GM18505 (cell line): Measurements from ENCODE around the gene TFPI.

Experiments
- ATAC-seq: cut with Tn5 transposase; IDR thresholded peaks from one replicate; pipeline ENCODE4 v1.9.1; 2021; ENCODE audit not compliant: unreplicated experiment
- POLR2A ChIP-seq: IDR thresholded peaks from 4 replicates; pipeline ENCODE4 v1.6.1; 2011; ENCODE audit warnings: borderline replicate concordance; ENCODE audit not compliant: insufficient read depth, insufficient read length; ENCODE audit errors: extremely low read depth

The TFPI gene

DNA sequence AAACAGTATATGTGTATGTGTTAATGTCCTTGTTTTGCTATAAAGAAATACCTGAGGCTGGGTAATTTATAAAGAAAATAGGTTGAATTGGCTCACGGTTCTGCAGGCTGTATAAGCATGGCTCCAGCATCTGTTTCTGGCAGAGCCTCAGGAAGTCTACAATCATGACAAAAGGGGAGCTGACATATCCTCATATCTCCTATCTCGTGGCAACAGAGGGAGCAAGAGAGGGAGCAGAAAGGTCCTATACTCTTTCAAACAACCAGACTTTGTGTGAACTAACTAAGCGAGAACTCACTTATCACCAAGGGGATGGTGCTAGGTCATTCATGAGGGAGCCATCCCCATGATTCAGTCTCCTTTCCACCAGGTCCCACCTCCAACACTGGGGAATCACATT, 119.2 kb downstream of the TFPI start:
- no peak for TF ChIP-seq POLR2A
- ATAC-seq, result no peak

- no peak for ATAC-seq
- TF ChIP-seq POLR2A, result no peak
Observed at GRCh38 chr2:187434342-187434785, 119.9 kb downstream of the TFPI start.

DNA sequence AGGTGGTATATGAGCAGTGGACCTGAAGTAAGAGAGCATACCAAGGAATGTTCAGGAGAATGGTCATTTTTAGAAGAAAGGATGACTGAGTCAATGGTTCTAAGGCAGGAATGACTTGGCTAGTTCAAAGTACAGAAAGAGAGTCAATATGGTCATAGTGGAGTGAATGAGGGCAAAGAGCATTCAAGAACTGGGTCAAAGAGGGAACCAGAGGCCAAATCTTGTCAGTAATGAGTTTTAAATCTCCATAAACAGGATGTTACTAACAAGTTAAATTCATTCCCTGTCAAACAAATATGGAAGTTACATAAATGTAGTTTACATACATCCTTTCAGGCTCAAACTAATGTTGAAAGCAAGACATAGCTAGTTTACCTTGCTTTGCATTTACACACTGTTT, 122.3 kb downstream of the TFPI start:
- TF ChIP-seq POLR2A, result no peak
- no peak for ATAC-seq

DNA sequence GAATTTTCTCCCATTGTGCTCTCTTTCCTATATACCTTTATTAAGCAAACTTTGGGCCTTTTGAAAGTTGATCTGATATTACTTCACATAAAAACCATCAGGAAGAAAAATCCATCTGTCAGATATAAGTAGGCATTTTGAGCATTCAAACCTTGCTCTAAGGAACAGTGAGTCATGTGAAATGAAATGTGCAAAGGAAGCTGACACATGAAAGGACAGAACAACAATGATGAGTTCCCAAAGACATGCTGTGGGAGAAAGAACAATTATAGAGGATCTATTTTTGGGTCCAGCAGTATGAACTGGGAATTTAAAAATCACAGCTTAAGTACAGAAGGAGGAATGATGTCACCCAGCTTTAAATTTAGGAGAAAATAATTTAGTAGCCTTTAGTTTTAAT, 124.2 kb downstream of the TFPI start:
- no peak for ATAC-seq
- no peak for TF ChIP-seq POLR2A

GRCh38 chr2:187424146-187424545, 130.1 kb downstream of the TFPI start:
- TF ChIP-seq POLR2A, result no peak
- ATAC-seq, result no peak

GRCh38 chr2:187422282-187422681, 132.0 kb downstream of the TFPI start:
- TF ChIP-seq POLR2A, result no peak
- no peak for ATAC-seq

GRCh38 chr2:187421519-187421918, 132.7 kb downstream of the TFPI start:
- ATAC-seq, result no peak
- TF ChIP-seq POLR2A, result no peak

DNA sequence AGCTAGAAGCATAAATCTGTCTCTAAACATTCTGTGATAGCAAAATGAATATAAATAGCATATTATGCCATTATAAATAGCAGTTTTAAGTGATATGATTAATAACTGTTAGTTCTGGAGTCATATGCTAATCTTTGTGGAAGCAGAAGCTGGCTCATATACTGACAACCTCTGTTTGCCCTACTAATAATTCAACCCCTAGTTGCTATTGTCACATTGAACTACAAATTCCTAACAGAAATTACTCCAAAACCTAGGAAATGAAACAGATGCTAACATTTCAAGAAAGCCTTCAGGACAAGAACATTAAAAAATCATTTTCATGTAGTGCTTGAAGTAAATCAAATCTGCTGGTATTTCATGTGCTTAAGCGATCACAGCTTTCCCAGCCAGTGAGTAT, 134.4 kb downstream of the TFPI start:
- ATAC-seq, result no peak
- no peak for TF ChIP-seq POLR2A

- no peak for ATAC-seq
- no peak for TF ChIP-seq POLR2A
Observed at GRCh38 chr2:187415449-187415848, 138.8 kb downstream of the TFPI start.
